Prostate gland (tissue), 2 donors: ENCODE results near the gene FLRT1.

ENCODE experiments used
- CTCF ChIP-seq, 4 experiments: fragments of 200-600 bp in 2 of 4; fragments of 450-650 bp in 2 of 4; sonication (generic) in 2 of 4; IDR thresholded peaks; 1 replicate in 3 of 4; 2 replicates in 1 of 4; pipeline ENCODE4 v1.5.1; 2016 to 2019; ENCODE audit warnings: antibody characterized with exemption in 4 of 4, mild to moderate bottlenecking in 2 of 4, moderate library complexity in 2 of 4
- POLR2AphosphoS5 ChIP-seq: sonication (generic); formaldehyde crosslinking; IDR thresholded peaks from one replicate; pipeline ENCODE4 v1.6.1; 2017; ENCODE audit warnings: antibody characterized with exemption

- TF ChIP-seq POLR2AphosphoS5 = no peak
- TF ChIP-seq CTCF (IDR thresholded peaks at IDR 0.05) = no peak
Measured at GRCh38 chr11:64051297-64051696, 15.6 kb downstream of the FLRT1 start.
